Common myeloid progenitor, CD34-positive (primary cell): Measurements from ENCODE around the gene APBA2.
A peak's percentile ranks its signal among the peaks of the same experiment; 100 is the strongest.

ENCODE experiments used
- CTCF ChIA-PET: fragments of 350-600 bp; sonication (Branson Sonifier 250); formaldehyde crosslinking; loops from one replicate; lab custom pipeline; 2021; ENCODE audit warnings: antibody characterized with exemption; lab: Charles Lee
- POLR2A ChIA-PET: fragments of 350-600 bp; sonication (Branson Sonifier 250); formaldehyde crosslinking; loops from one replicate; lab custom pipeline; 2021; ENCODE audit warnings: antibody characterized with exemption; lab: Charles Lee
- DNase-seq, 3 donors: peaks; one replicate each; pipeline versions ENCODE4 v3.0.0 to v3.0.0-alpha.2; 2013
- H3K27ac ChIP-seq, 2 experiments: 1 replicate in 1 of 2; 2 replicates in 1 of 2; pipeline ENCODE4 v1.7.0; 2013; ENCODE audit warnings: inconsistent platforms in 2 of 2, low read length in 2 of 2, mild to moderate bottlenecking in 2 of 2, low read depth in 1 of 2, moderate library complexity in 1 of 2; ENCODE audit not compliant: severe bottlenecking in 2 of 2, insufficient read depth in 1 of 2, poor library complexity in 1 of 2
- H3K27me3 ChIP-seq, 5 experiments: replicated peaks in 2 of 5; 1 replicate in 3 of 5; 2 replicates in 2 of 5; pipeline versions ENCODE4 v1.6.1 to v1.7.0; 2013; ENCODE audit warnings: low read length in 4 of 5, mild to moderate bottlenecking in 2 of 5, moderate library complexity in 2 of 5, inconsistent platforms in 1 of 5; ENCODE audit not compliant: insufficient read depth in 5 of 5, control insufficient read depth in 4 of 5
- H3K36me3 ChIP-seq, 4 experiments: 1 replicate in 2 of 4; 2 replicates in 2 of 4; pipeline versions ENCODE4 v1.6.1 to v1.7.0; 2013; ENCODE audit warnings: low read length in 3 of 4, control low read depth in 1 of 4, mild to moderate bottlenecking in 1 of 4; ENCODE audit not compliant: control insufficient read depth in 4 of 4, insufficient read depth in 4 of 4
- H3K4me1 ChIP-seq, 4 experiments: 1 replicate in 3 of 4; 2 replicates in 1 of 4; pipeline versions ENCODE4 v1.6.1 to v1.7.1; 2013; ENCODE audit warnings: low read length in 3 of 4, mild to moderate bottlenecking in 3 of 4, control low read depth in 1 of 4, inconsistent platforms in 1 of 4, moderate library complexity in 1 of 4; ENCODE audit not compliant: control insufficient read depth in 4 of 4, insufficient read depth in 4 of 4; ENCODE audit errors: control extremely low read depth in 1 of 4
- H3K4me3 ChIP-seq, 7 experiments: 1 replicate in 4 of 7; 2 replicates in 3 of 7; pipeline versions ENCODE4 v1.5.1 to v1.7.0; 2013; ENCODE audit warnings: mild to moderate bottlenecking in 7 of 7, low read length in 6 of 7, moderate library complexity in 6 of 7, inconsistent platforms in 2 of 7, low read depth in 2 of 7, control low read depth in 1 of 7; ENCODE audit not compliant: insufficient read depth in 4 of 7, control insufficient read depth in 1 of 7; ENCODE audit errors: extremely low read depth in 1 of 7
- H3K9me3 ChIP-seq, 5 experiments: 1 replicate in 4 of 5; 2 replicates in 1 of 5; pipeline versions ENCODE4 v1.6.1 to v1.7.1; 2013; ENCODE audit warnings: low read length in 4 of 5, mild to moderate bottlenecking in 2 of 5, inconsistent platforms in 1 of 5, low read depth in 1 of 5, moderate library complexity in 1 of 5; ENCODE audit not compliant: control insufficient read depth in 4 of 5, insufficient read depth in 2 of 5; ENCODE audit errors: control extremely low read depth in 1 of 5
- WGBS: methylation state at CpG from one replicate; pipeline ENCODE4 v1.1.5; 2013; ENCODE audit not compliant: insufficient coverage; 5-methylcytosine and 5-hydroxymethylcytosine counted together

The APBA2 gene

DNA sequence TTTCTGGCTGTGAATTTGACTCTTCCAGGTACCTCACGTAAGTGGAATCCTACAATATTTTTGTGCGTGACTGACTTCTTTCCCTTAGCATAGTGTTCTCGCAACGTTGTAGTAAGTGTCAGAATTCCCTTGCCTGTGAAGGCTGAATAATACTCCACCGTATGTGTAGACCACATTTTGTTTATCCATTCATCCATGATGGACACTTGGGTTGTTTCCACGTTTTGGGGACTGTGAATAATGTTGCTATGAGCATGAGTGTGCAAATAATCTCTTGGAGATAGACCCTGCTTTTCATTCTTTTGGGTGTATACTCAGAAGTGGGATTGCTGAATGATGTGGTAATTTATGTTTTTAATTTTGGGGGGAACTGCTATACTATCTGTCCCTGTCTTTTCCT, 82.2 kb downstream of the APBA2 start:
- H3K27me3 ChIP-seq, result peaks cover 0 to 6% (median 4%) of the 10 kb centered on the region in 5 experiments
- no peaks in the 10 kb centered on the region for H3K4me1 ChIP-seq
- H3K4me3 ChIP-seq, result no peak overlapping the region
- no peak overlapping the region for H3K27ac ChIP-seq
- no peaks in the 10 kb centered on the region for H3K36me3 ChIP-seq
- H3K9me3 ChIP-seq, result no peaks in the 10 kb centered on the region
- ChIA-PET POLR2A (no interaction called here), CTCF (no interaction called here)
- WGBS, result 94% methylated on average over 6 of the region's 6 CpGs
- DNase-seq, result no peak

DNA sequence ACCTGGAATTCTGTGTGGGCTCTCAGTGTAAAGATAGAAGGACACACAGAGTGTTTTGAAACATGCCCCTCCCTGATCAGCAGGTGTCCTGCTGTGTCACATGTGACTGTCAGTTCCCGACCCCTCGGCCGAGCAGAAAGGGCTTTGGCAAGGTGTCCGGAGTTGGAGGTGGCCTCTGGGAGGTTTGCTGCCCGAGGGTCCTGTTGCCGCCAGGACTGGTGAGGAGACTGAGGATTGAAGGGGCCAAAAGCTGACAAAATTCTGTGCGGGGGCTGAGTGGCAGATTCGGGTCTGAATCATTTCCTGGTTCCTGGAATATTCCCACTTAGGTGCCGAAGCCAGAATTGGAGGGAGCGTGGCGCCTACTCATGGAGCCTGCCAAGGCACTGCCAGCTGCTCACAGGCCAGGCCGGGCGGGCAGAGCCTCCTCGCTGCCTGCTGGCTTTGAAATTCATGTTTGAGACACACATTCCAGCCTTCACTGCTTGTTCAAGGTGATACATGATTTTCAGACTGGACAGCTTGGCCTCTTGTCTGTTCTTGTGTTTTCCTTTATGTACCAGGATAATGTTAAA, 83.8 kb downstream of the APBA2 start:
- H3K4me3 ChIP-seq, result no peak overlapping the region
- H3K27me3 ChIP-seq, result peaks cover 0 to 8% (median 5%) of the 10 kb centered on the region in 5 experiments
- no peaks in the 10 kb centered on the region for H3K9me3 ChIP-seq
- no peaks in the 10 kb centered on the region for H3K4me1 ChIP-seq
- H3K27ac ChIP-seq, result no peak overlapping the region
- 94% methylated on average over 10 of the region's 14 CpGs for WGBS
- H3K36me3 ChIP-seq, result no peaks in the 10 kb centered on the region
- ChIA-PET POLR2A (no interaction called here), CTCF (no interaction called here)
- DNase-seq, result no peak

DNA sequence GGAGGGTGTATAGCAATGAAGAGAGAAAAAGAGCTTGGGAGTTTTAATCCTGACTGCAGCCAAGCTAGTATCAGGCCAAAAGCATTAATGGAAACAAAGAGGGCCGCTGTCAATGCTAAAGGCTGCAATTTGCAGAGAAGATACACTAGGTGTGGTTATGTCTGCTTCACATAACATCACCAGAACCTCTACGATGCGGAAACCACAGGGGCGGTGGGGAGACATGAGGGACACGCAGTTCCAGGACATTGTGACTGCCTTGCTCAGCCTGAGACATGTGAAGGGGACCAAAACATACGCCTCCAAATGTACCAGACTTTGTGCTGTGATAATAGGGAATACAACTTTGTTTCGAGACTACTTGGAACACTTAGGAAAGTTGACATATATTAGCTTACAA, 88.4 kb downstream of the APBA2 start:
- Histone ChIP-seq H3K27me3 (peaks cover 0 to 4% (median 0%) of the 10 kb centered on the region in 5 experiments), H3K36me3 (no peaks in the 10 kb centered on the region), H3K9me3 (no peaks in the 10 kb centered on the region), H3K4me3 (no peak overlapping the region), H3K27ac (no peak overlapping the region), H3K4me1 (no peaks in the 10 kb centered on the region)
- WGBS, result 100% methylated on average over 6 of the region's 7 CpGs
- CTCF ChIA-PET, result interaction anchor here (0.9 to 1.9 kb wide), 9 partner anchors 14 to 90 kb away, joined by 3 to 7 read pairs (median 4); partner anchors contain the start of gene APBA2
- POLR2A ChIA-PET, result interaction anchor here (0.6 kb wide), 1 partner anchor 57 kb away, joined by 3 read pairs; no protein-coding TSS in a partner anchor
- no peak for DNase-seq

DNA sequence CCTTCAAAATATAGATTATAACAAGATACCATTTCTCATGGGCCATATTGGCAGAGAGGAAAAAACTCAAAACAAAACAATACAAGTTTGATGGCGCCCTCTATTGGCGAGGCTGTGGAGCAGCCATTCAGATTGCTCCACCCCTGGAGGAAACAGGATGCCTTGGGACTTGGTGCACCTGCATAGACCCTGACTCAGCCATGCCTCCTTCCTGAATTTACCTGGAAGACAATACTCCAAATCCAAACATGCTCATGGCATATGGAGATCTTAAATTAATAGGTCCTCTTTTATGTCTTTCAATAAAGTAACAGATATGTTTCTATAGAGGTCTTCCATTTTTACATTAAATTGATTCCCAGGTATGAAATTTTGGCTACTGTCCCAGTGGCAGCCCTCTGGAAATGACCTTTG, 90.0 kb downstream of the APBA2 start:
- Histone ChIP-seq H3K4me1 (no peaks in the 10 kb centered on the region), H3K9me3 (no peaks in the 10 kb centered on the region), H3K27me3 (peaks cover 0 to 4% (median 1%) of the 10 kb centered on the region in 5 experiments), H3K4me3 (no peak overlapping the region), H3K27ac (no peak overlapping the region), H3K36me3 (no peaks in the 10 kb centered on the region)
- ChIA-PET POLR2A (no interaction called here), CTCF (interaction anchor here (0.8 to 1.9 kb wide), 8 partner anchors 9 to 92 kb away, joined by 3 to 7 read pairs (median 4); partner anchors contain the start of gene APBA2)
- peak; percentile 58 to 68 (median 66) for DNase-seq
- 0% methylated on average over 2 of the region's 2 CpGs for WGBS

DNA sequence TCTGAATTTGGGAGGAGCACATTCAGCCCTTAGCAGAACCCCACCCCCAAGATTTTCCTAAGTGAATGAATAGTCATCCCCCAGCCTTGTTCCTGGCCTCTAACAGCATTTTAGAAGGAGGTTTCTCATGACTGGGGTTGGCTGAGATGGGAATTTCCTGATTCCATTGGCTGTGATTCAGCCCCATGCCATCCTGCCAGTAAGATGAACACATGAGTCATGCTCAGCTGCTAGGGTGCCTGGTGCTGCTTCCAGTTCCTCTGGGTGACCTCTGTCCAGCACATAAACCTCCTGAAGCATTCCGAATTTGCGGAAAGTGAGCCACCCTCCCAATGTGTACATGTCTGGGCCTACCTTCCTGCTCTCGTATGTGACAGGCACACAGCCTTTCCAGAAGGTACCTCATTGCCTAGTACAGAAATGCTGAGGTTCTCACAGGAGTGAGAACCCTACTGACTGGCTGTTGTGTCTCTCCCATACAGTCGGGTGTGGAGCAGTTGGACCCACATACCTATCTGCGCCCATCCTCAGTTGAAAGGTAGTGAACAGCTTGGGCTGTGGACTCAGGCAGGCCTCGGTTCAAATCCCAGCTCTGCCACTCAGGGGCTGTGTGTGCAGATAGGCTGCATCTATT, 91.7 kb downstream of the APBA2 start:
- peaks cover 0 to 4% (median 0%) of the 10 kb centered on the region in 5 experiments for H3K27me3 ChIP-seq
- ChIA-PET POLR2A (no interaction called here), CTCF (interaction anchor here (0.5 to 1.5 kb wide), 4 partner anchors 20 to 43 kb away, joined by 3 to 4 read pairs (median 3); no protein-coding TSS in a partner anchor)
- no peak overlapping the region for H3K4me3 ChIP-seq
- H3K9me3 ChIP-seq, result no peaks in the 10 kb centered on the region
- DNase-seq, result peak in 1 of 3 donors; percentile 12
- no peak overlapping the region for H3K27ac ChIP-seq
- no peaks in the 10 kb centered on the region for H3K36me3 ChIP-seq
- 98% methylated on average over 6 of the region's 6 CpGs for WGBS
- H3K4me1 ChIP-seq, result no peaks in the 10 kb centered on the region

DNA sequence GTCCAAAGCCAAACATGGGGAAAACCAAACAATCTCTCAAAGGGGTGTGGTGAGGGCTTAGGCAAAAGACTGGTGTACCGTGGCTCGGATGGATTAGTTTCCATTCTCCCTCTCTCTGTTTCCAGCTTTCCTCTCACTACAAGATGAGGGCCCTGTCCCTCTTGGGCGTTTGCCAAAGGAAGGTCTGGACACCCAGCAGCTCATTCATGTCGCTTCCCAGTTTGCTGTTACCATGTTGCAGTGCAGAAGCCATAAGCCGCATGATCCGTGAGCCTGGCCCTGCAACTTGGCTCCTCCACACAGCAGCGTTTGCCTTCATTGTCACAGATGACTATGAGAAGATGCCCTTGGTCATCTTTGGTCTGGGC, 92.2 kb downstream of the APBA2 start:
- Histone ChIP-seq H3K4me3 (no peak overlapping the region), H3K9me3 (no peaks in the 10 kb centered on the region), H3K36me3 (no peaks in the 10 kb centered on the region), H3K27ac (no peak overlapping the region), H3K4me1 (no peaks in the 10 kb centered on the region), H3K27me3 (peaks cover 0 to 4% (median 0%) of the 10 kb centered on the region in 5 experiments)
- 94% methylated on average over 7 of the region's 7 CpGs for WGBS
- ChIA-PET POLR2A (no interaction called here), CTCF (interaction anchor here (0.5 to 1.5 kb wide), 4 partner anchors 19 to 44 kb away, joined by 3 to 4 read pairs (median 3); no protein-coding TSS in a partner anchor)
- no peak for DNase-seq

DNA sequence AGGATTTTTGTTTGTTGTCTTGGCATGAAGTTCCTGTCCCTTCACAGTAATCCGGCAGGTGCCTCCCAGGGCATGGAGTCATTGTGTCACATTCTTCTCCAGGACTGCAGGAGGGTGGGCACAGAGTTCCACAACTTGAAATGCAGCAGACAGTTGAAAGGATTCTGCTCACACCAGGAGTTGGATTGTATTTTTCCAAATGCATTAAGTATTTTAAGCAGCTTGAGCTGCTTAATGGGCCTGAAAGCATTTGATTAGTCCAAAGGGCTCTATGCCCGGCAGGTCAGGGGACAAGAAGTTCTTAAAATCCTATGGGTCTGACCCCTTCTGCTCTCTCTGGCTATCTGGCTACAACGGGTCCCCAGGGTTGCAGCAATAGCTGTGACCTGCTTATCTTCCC, 92.9 kb downstream of the APBA2 start:
- peaks cover 0 to 4% (median 0%) of the 10 kb centered on the region in 5 experiments for H3K27me3 ChIP-seq
- POLR2A ChIA-PET, result no interaction called here
- no peak overlapping the region for H3K27ac ChIP-seq
- no peak for DNase-seq
- peaks cover 0 to 2% (median 0%) of the 10 kb centered on the region in 5 experiments for H3K9me3 ChIP-seq
- H3K4me1 ChIP-seq, result no peaks in the 10 kb centered on the region
- 97% methylated on average over 3 of the region's 3 CpGs for WGBS
- H3K36me3 ChIP-seq, result no peaks in the 10 kb centered on the region
- CTCF ChIA-PET, result interaction anchor here (1.3 to 1.5 kb wide), 2 partner anchors 44 kb away, joined by 3 read pairs; no protein-coding TSS in a partner anchor
- no peak overlapping the region for H3K4me3 ChIP-seq
